Psoas muscle (tissue), 8 donors: ENCODE results near the gene ACSS3. TPM values are rescaled to one million over a fixed set of nuclear protein-coding genes. Genes with fewer than 3 reads are reported as not detected.

Experiments used
- ATAC-seq, 4 donors: fragments of 200-7000 bp; cut with Tn5 transposase; one replicate each; pipeline ENCODE4 v1.9.1; 2020; ENCODE audit warnings: moderate library complexity in 3 of 4, mild to moderate bottlenecking in 2 of 4
- DNase-seq, 2 donors: peaks; one replicate each; pipeline ENCODE4 v3.0.0-alpha.2; 2020
- H3K27ac ChIP-seq: fragments of 200-600 bp; one replicate; pipeline ENCODE4 v1.8.0; 2022
- H3K27me3 ChIP-seq, 3 donors: fragments of 200-600 bp in 1 of 3; one replicate each; pipeline versions ENCODE4 v1.6.1 to v1.8.0; 2013 to 2022; ENCODE audit warnings: low read length in 2 of 3, mild to moderate bottlenecking in 2 of 3, moderate library complexity in 1 of 3; ENCODE audit not compliant: insufficient read depth in 3 of 3
- H3K36me3 ChIP-seq, 2 donors: fragments of 200-600 bp in 1 of 2; one replicate each; pipeline versions ENCODE4 v1.6.1 to v1.8.0; 2013 to 2022; ENCODE audit warnings: low read depth in 1 of 2, mild to moderate bottlenecking in 1 of 2, moderate library complexity in 1 of 2; ENCODE audit not compliant: insufficient read depth in 1 of 2
- H3K4me1 ChIP-seq: fragments of 200-600 bp; one replicate; pipeline ENCODE4 v1.8.0; 2022
- H3K4me3 ChIP-seq: fragments of 200-600 bp; one replicate; pipeline ENCODE4 v1.8.0; 2022; ENCODE audit warnings: mild to moderate bottlenecking
- H3K9me3 ChIP-seq: fragments of 200-600 bp; one replicate; pipeline ENCODE4 v1.8.0; 2022
- WGBS, 3 donors: extraction: QIAGEN DNeasy Blood & Tissue Kit; methylation state at CpG; one replicate each; pipeline versions ENCODE4 v1.1.6 to v1.1.7; 2013; 5-methylcytosine and 5-hydroxymethylcytosine counted together
- intact Hi-C, 2 donors: fragments of 100-400 bp; cut with DNase I; formaldehyde crosslinking; loops; one replicate each; pipeline versions ENCODE4 v1.11.0 to v1.14.2; 2022
- polyA plus RNA-seq, 3 donors: library from polyadenylated mRNA; stranded (reverse); fragments of 200-250 nt; gene quantifications; one replicate each; pipeline ENCODE4 v1.2.3, GENCODE V29; 2013
- total RNA-seq, 4 donors: library from RNA; stranded (reverse); fragmentation: NEBNext Ultra II Directional in 2 of 4; extraction: Animal tissue kit (Norgen Biotek cat#: 25700) in 2 of 4; gene quantifications; one replicate each; pipeline versions ENCODE4 v1.2.1 to v1.2.4, GENCODE V29; 2021 to 2023
- TF ChIP-seq, protein P1 (sequence below): fragments of 200-600 bp; IDR thresholded peaks from one replicate; pipeline ENCODE4 v1.8.0; 2022; ENCODE audit warnings: antibody characterized with exemption
- donor health status: healthy with polysubstance abuse.
- donor health status: DM: no; HTN: no; CAD: no; lungs with moderate emphysema.
- donor health status: Bipolar disorder and iron deficiency.
- donor health status: healthy.
- donor health status: DM: yes; HTN: yes; CAD: no.
- donor health status: DM: no; HTN: no; CAD: no.
- donor health status: DM: no; HTN: no; CAD: no.
- donor health status: DM: yes; HTN: yes; CAD: no.

The ACSS3 gene
- total and polyA plus RNA-seq, 7 donors, result 1.3 to 21.9 (median 7.1) TPM

DNA sequence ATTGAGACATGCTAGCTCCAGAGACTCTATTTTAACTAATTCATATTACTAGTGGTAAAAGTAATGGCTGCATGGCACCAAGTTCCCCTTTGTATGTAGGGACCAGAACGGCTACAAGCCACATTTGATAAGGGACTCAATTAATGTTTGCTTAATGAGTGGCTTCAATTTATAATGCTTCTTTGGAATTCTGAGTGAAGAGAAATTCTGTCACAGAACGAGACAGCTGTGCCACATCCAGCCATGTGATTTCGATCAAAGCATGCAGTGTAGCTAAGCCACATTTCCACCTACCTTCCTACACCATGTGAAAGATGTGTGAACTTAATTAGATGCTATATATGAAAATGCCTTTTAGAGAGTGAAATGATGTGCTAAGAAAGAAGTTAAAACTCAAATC, 217.4 kb downstream of the ACSS3 start:
- DNase-seq, result no peak
- TF ChIP-seq, protein P1, sequence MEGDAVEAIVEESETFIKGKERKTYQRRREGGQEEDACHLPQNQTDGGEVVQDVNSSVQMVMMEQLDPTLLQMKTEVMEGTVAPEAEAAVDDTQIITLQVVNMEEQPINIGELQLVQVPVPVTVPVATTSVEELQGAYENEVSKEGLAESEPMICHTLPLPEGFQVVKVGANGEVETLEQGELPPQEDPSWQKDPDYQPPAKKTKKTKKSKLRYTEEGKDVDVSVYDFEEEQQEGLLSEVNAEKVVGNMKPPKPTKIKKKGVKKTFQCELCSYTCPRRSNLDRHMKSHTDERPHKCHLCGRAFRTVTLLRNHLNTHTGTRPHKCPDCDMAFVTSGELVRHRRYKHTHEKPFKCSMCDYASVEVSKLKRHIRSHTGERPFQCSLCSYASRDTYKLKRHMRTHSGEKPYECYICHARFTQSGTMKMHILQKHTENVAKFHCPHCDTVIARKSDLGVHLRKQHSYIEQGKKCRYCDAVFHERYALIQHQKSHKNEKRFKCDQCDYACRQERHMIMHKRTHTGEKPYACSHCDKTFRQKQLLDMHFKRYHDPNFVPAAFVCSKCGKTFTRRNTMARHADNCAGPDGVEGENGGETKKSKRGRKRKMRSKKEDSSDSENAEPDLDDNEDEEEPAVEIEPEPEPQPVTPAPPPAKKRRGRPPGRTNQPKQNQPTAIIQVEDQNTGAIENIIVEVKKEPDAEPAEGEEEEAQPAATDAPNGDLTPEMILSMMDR, result no peak
- H3K4me3 ChIP-seq, result no peak overlapping the region
- intact Hi-C loops, result no loop called here
- H3K36me3 ChIP-seq, result no peaks in the 10 kb centered on the region
- no peak overlapping the region for H3K27ac ChIP-seq
- no peaks in the 10 kb centered on the region for H3K9me3 ChIP-seq
- no peaks in the 10 kb centered on the region for H3K27me3 ChIP-seq
- no peaks in the 10 kb centered on the region for H3K4me1 ChIP-seq
- ATAC-seq, result no peak
- WGBS, 3 donors, result 54 to 67% (median 61%) methylated on average over 3 of the region's 3 CpGs

DNA sequence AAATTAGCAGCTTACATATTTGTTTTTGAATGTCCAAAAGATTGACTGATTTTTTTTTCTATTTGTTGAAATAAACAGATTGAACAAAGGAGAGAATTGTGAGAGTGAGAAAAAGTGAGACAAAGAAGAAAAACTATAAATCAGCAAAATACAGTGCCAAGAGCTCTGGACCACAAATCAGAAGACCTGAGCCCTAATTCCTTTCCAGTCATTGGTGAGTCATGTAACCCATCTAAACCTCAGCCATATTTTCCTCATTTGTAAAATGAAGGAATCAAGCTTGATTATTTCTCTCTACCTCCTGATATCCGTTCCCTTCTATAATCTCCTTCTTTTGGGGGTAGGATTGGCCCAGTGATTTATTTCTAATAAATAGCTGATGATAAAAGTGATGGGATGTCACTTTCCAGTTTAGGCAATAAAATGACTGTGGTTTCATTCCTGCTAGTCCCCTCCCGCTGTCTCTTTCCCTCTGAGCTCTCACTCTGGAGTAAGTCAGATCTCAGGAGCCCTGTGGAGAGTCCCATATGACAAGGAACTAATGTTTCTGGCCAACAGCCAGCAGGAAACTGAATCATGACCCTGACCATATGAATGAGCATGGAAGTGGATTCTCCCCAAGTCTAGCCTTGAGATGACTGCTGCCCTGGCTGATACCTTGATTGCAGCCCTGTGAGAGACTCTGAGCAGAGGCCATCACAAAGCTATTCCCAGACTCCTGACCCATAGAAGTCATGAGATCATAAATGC, 218.9 kb downstream of the ACSS3 start:
- Histone ChIP-seq H3K27ac (no peak overlapping the region), H3K4me3 (no peak overlapping the region), H3K36me3 (no peaks in the 10 kb centered on the region), H3K4me1 (no peaks in the 10 kb centered on the region), H3K27me3 (no peaks in the 10 kb centered on the region), H3K9me3 (no peaks in the 10 kb centered on the region)
- no peak for ATAC-seq
- 64 to 71% (median 71%) methylated on average over 2 of the region's 2 CpGs for WGBS, 3 donors
- intact Hi-C loops, result no loop called here
- TF ChIP-seq, protein P1, result no peak
- DNase-seq, result no peak

DNA sequence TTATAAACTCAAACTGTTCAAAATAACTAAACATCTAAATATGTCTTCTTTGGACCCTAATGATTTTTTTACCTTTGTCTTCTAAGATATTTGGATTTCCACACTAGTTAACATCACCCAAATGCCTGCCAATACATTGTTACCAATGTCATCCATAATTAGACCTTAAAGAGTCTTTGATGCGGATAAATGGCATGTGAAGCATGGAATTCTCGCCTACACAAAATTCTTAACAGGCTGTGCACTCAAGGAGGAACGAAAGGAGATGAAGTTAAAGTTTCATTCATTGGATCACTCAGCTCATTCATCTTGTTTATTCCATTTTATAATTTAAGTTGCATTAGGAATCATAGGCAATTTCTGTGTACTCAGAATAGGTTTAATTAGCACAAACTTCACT, 219.7 kb downstream of the ACSS3 start:
- 64 to 70% (median 70%) methylated on average over 3 of the region's 3 CpGs for WGBS, 3 donors
- DNase-seq, result no peak
- ATAC-seq, result no peak
- Histone ChIP-seq H3K27me3 (no peaks in the 10 kb centered on the region), H3K4me1 (no peaks in the 10 kb centered on the region), H3K27ac (no peak overlapping the region), H3K9me3 (no peaks in the 10 kb centered on the region), H3K4me3 (no peak overlapping the region), H3K36me3 (no peaks in the 10 kb centered on the region)
- intact Hi-C loops, result no loop called here
- TF ChIP-seq, protein P1, result no peak

DNA sequence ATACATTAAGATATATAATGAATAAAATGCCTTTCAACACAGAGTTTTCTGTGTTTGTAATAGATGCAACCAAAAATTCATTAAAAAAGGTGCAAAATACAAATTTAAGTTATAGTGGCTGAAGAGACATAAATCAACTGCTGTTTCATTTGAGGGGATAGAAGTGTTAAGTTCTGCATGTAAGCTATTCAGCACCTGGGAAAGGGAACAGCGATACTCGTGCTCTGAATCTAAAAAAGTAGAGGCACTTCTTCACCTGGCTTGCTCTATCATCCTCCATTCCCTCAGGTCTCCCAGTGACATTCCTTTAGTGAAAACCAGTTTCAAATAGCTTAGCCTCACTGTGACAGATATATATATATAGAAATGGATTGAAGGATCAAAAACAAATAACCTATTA, 222.6 kb downstream of the ACSS3 start:
- no peak overlapping the region for H3K4me3 ChIP-seq
- no peaks in the 10 kb centered on the region for H3K9me3 ChIP-seq
- TF ChIP-seq, protein P1, result no peak
- no peaks in the 10 kb centered on the region for H3K36me3 ChIP-seq
- no peaks in the 10 kb centered on the region for H3K4me1 ChIP-seq
- 35 to 42% (median 40%) methylated on average over 2 of the region's 2 CpGs for WGBS, 3 donors
- H3K27me3 ChIP-seq, result no peaks in the 10 kb centered on the region
- H3K27ac ChIP-seq, result no peak overlapping the region
- intact Hi-C loops, result no loop called here
- DNase-seq (no peak), ATAC-seq (no peak)

DNA sequence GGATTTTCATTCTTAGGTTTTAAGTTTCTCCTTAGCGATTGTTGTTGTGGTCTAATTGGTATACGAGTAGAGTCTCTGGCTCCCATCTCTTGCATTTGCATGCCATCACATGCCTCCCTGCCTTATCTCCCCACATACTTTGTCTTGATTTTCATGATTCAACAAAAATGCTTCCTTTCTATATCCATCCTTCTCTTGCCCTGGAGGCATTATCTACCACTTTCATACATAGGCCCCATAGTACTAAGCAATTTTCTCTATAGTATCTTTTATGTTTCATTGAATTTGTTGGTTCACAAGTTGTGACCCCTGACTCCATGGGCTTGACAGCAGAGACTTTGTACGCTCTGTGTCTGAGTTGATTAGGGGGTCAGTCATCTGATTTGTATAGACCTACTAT, 226.1 kb downstream of the ACSS3 start:
- DNase-seq, result no peak
- Histone ChIP-seq H3K4me1 (no peaks in the 10 kb centered on the region), H3K36me3 (no peaks in the 10 kb centered on the region), H3K27ac (no peak overlapping the region), H3K4me3 (no peak overlapping the region), H3K27me3 (no peaks in the 10 kb centered on the region), H3K9me3 (no peaks in the 10 kb centered on the region)
- intact Hi-C loops, result no loop called here
- ATAC-seq, result no peak
- 85 to 88% (median 87%) methylated on average over 3 of the region's 3 CpGs for WGBS, 3 donors
- TF ChIP-seq, protein P1, result no peak
